NB4 (cell line): ENCODE measurements around the gene FAM20C.
"Not testable (repeated sequence)": the region's sequence is repeated elsewhere in the genome, so short reads cannot be mapped to it uniquely, and the experiment has no call there.

Experiments used
- DNase-seq: peaks from one replicate; pipeline ENCODE4 v3.0.0; 2010; ENCODE audit warnings: low read depth
- H3K4me3 ChIP-seq: one replicate; pipeline ENCODE4 v1.5.1; 2011; ENCODE audit warnings: mild to moderate bottlenecking, low read depth, low read length, moderate library complexity
- CTCF ChIP-seq: IDR thresholded peaks from one replicate; pipeline ENCODE4 v1.5.1; 2012; ENCODE audit warnings: low read depth, low read length
- MAX ChIP-seq: IDR thresholded peaks from 2 replicates; pipeline ENCODE4 v1.6.1; 2011; ENCODE audit warnings: low read depth, low read length
- MYC ChIP-seq: IDR thresholded peaks from 2 replicates; pipeline ENCODE4 v1.6.1; 2011; ENCODE audit warnings: low read depth, low read length
- POLR2A ChIP-seq: IDR thresholded peaks from 2 replicates; pipeline ENCODE4 v1.6.1; 2011; ENCODE audit warnings: mild to moderate bottlenecking; ENCODE audit not compliant: insufficient read length; ENCODE audit errors: extremely low read depth

The FAM20C gene

GRCh38 chr7:263483-264351 lies 71.3 kb downstream of the FAM20C start:
- peak; percentile 81 for DNase-seq
- not testable (repeated sequence) for H3K4me3 ChIP-seq
- peak; percentile 66 for TF ChIP-seq CTCF

GRCh38 chr7:264541-265191 lies 72.3 kb downstream of the FAM20C start:
- DNase-seq = no peak

GRCh38 chr7:265192-265997 lies 73.0 kb downstream of the FAM20C start:
- H3K4me3 ChIP-seq = no peak overlapping the region
- TF ChIP-seq MAX (no peak), MYC (no peak), POLR2A (no peak), CTCF (no peak)
- no peak for DNase-seq

More at GRCh38 chr7:264541-265191, 72.3 kb downstream of the FAM20C start:
- TF ChIP-seq POLR2A (no peak), MYC (no peak), MAX (no peak), CTCF (no peak)
- H3K4me3 ChIP-seq = no peak overlapping the region

- TF ChIP-seq MYC (no peak), CTCF (no peak), POLR2A (no peak), MAX (no peak)
- no peak overlapping the region for H3K4me3 ChIP-seq
- no peak for DNase-seq
These were observed 73.9 kb downstream of the FAM20C start for GRCh38 chr7:265998-266850.
